GM19372 (cell line): ENCODE results near the gene PDP2.

Experiments
- ATAC-seq: cut with Tn5 transposase; IDR thresholded peaks from one replicate; pipeline ENCODE4 v1.9.1; 2021; ENCODE audit warnings: mild to moderate bottlenecking, low read depth, moderate library complexity; ENCODE audit not compliant: unreplicated experiment

PDP2 gene

GRCh38 chr16:66901626-66902025 is 21.3 kb downstream of the PDP2 start:
- ATAC-seq: no peak

GRCh38 chr16:66902648-66903543 is 22.6 kb downstream of the PDP2 start:
- no peak for ATAC-seq

- no peak for ATAC-seq
These were observed 23.5 kb downstream of the PDP2 start for GRCh38 chr16:66903544-66904427.

GRCh38 chr16:66904428-66904845 is 24.1 kb downstream of the PDP2 start:
- no peak for ATAC-seq

- ATAC-seq: no peak
These were observed 24.7 kb downstream of the PDP2 start for GRCh38 chr16:66904846-66905632.

GRCh38 chr16:66905633-66906539 is 25.6 kb downstream of the PDP2 start:
- ATAC-seq: no peak

- ATAC-seq: no peak
These were observed 26.9 kb downstream of the PDP2 start for GRCh38 chr16:66906916-66907836.

GRCh38 chr16:66908116-66908515 is 27.8 kb downstream of the PDP2 start:
- no peak for ATAC-seq

GRCh38 chr16:66908762-66909559 is 28.6 kb downstream of the PDP2 start:
- no peak for ATAC-seq

GRCh38 chr16:66910175-66910940 is 30.0 kb downstream of the PDP2 start:
- no peak for ATAC-seq

- ATAC-seq: no peak
These were observed 30.8 kb downstream of the PDP2 start for GRCh38 chr16:66911112-66911511.

GRCh38 chr16:66911801-66912200 is 31.5 kb downstream of the PDP2 start:
- ATAC-seq: no peak

- no peak for ATAC-seq
These were observed 32.8 kb downstream of the PDP2 start for GRCh38 chr16:66913081-66913480.

GRCh38 chr16:66913711-66914110 is 33.4 kb downstream of the PDP2 start:
- no peak for ATAC-seq

- ATAC-seq: no peak
These were observed 34.2 kb downstream of the PDP2 start for GRCh38 chr16:66914541-66914940.

- no peak for ATAC-seq
These were observed 34.7 kb downstream of the PDP2 start for GRCh38 chr16:66915041-66915440.

GRCh38 chr16:66916518-66916917 is 36.2 kb downstream of the PDP2 start:
- ATAC-seq: no peak
